Measurements from ENCODE around the gene EGF. TPM values are rescaled to one million over a fixed set of nuclear protein-coding genes. Genes with fewer than 3 reads are reported as not detected.
"Not testable (repeated sequence)": the region's sequence is repeated elsewhere in the genome, so short reads cannot be mapped to it uniquely, and the experiment has no call there.

EGF gene
- polyA plus RNA-seq, 3 donors = 3.0 to 3.9 (median 3.8) TPM

DNA sequence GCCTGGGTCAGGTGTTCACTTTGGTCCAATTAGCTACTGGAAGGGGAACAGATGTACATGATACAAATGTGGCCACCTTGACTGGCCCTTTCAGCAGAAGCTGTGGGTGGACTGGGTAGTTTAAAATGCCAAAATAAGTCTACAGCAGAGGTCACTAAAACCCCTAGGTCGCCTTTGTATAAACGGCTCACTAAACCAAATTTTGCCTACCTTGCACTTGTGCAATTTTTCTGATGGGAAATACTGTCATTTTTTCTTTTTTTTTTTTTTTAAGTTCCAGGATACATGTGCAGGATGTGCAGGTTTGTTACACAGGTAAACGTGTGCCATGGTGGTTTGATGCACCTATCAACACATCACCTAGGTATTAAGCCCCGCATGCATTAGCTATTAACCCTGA, 109.8 kb downstream of the EGF start:
- DNase-seq (ENCODE audit: low read depth in 3 of 3, low spot score in 2 of 3) = no peak

DNA sequence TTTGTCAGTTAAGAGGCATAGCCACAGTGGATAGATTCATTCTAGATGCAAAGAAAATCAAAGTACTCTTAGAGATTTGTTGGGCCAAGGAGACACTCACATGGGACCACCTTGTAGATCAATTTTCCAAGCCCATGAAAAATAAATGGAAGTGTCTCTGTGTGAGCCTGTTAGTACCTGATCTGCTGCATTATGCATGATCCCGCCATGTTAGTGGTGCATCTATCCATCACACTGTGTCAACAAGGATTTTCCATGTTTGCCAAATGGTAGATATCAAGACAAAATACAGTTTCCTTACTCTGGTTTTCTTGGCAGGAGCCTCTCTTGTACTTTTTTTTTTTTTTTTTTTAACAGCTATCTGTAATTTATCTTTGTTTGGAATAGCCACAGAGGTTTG, 112.4 kb downstream of the EGF start:
- DNase-seq (ENCODE audit: low read depth in 3 of 3, low spot score in 2 of 3) = no peak

DNA sequence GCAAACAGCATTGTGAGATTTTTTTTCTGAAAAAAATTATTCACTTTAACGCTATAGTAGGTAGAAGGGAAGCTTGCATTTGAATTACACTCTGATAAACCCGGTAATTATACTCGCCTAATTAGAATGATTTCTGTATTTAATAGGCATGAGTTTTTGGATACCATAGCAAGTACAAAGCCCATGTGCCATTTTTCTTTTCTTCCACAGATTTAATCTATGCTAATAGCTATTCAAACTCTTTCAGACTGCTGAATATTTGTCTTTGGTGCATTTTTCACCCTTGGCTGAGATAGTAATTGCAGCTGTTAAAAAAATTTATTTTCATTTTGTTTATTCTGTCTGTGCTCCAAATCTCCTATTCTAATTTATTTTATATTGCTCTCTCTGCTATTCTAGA, 113.0 kb downstream of the EGF start:
- DNase-seq (ENCODE audit: low read depth in 3 of 3, low spot score in 2 of 3) = no peak

DNA sequence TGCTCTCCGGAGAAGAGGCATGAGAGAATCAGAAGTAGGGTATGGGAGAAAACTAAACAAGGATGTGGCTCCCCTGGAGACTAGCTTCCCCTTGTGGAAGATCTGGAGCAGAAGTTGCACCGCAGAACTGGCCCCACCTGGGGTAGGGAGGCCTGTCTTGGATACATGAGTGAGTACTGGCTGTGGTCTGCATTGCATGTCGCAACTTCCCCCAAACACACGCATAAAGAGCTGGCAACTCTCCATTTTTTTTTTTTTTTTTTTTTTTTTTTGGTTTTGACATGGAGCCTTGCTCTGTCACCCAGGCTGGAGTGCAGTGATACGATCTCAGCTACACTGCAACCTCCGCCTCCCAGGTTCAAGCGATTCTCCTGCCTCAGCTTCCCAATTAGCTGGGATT, 119.9 kb downstream of the EGF start:
- no peak for DNase-seq (ENCODE audit: low read depth in 3 of 3, low spot score in 2 of 3)

DNA sequence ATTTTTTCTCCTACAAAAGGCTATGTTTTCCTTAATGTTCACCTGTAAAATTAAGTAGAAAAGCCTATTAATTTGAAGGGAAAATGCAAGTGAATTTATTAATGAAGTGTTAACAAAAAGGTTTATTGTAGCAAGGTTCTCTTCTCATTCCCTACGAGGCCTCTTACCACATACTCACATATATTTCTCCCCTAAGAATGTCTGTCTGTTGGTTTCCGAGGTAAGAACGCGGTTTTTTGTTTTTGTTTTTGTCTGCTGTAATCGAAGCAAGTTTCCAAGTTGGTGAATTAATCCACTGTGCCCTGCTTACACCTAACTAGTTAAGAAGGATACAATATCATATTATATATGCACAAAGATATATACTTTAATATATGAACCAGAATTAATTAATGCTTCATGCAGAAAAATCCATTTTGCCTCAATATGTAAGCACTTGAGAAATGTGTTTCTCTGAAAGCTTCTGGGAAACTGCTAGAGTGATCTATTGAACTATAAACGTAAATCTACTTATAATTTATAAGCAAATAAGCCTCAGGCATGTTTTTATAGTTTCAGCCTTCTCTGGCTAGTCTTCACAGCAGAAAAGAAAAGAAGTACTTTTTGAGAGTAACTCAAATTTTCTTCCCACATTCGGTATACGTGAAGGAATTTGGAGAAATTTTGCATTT, 120.8 kb downstream of the EGF start:
- no peak for DNase-seq (ENCODE audit: low read depth in 3 of 3, low spot score in 2 of 3)

DNA sequence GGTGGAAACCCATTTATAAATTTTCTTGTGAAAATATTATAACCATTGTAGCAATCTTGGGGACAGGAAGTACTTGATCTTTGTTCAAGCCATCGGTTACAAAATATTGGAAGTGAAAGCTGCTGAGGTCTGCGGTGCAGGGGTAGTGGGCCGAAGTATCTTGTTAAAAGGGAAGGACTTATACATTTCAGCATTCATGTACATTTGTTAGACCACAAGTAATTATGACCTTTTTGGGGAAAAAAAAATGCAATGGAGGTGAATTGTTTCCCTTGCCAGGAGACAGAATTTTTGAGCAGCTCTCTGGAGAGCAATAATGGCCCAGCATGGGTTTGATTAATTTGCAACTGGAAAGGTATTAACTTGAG, 121.3 kb downstream of the EGF start:
- no peak for DNase-seq (ENCODE audit: low read depth in 3 of 3, low spot score in 2 of 3)

DNA sequence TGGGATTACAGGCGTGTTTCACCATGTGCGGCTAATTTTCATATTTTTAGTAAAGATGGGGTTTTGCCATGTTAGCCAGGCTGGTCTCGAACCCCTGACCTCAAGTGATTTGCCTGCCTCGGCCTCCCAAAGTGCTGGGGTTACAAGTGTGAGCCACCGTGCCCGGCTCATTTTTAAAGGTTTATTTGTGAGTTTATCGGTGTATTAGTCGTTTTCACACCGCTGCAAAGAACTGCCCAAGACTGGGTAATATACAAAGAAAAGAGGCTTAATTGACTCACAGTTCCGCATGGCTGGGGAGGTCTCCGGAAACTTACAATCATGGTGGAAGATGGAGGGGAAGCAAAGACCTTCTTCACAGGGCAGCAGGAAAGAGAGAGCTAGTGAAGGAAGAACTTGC, 126.5 kb downstream of the EGF start:
- not testable (repeated sequence) for DNase-seq (ENCODE audit: low read depth in 3 of 3, low spot score in 2 of 3)

DNA sequence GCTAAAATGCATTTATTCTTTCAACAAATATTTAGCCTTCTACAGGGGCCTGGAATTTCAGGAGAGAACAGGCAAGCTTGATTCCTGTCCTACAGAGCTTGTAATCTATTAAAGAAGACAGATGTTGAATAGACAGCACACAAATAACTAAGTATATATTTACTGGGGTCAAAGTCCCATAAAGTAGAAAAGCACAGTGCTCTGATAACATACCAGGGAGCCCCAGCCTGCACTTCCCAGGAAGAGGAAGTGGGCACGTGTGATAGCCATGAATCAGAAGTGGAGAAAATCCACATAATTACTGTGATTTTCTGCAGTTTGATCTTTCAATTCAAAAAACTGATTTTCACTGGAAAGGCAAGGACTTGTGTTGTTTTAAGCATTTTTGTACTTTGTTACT, 129.1 kb downstream of the EGF start:
- DNase-seq (ENCODE audit: low read depth in 3 of 3, low spot score in 2 of 3) = no peak

DNA sequence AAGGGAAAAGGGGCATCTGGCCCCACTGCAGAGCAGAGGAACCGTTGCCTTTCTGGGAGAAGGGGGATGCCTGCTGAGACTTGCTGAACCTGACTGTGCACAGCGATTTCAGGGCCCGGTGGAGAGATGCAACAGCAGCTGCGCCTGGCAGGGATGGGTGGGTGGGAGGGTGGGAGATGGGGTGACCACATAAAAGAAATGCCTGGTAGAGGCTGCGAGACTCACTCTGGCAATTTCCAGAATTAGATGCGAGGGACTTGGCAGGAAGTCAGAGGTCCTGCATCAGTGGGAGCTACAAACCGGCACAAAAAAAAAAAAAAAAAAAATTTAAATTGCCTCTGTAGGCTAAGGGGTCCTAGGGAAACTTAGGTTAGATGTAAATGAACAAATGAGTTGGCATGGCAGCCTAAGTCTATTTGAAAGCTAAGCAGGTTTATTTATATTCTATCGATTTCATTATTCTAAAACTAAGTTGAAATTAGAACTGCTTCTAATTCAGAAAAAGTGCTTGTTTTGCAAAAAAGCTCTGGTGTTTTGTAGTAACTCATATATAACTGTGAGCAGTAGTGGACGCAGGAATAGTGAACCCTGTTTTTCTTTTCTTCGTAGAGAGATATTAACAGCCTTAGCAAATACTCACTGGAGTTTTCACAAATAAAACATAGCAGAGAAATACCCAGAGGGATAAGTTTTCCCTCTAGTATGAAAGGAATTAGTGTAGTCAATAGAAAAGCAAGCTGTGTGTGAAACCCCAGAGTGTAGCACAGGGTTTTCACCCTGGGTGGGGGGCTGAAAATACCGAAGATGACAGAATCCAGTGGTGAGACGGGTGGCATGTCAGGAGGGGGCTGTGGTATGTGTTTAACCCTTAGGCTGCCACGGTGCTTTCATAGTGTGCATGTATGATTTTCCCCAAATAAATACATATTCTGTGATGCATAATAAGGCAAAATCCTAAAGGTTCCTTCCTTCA, 130.1 kb downstream of the EGF start:
- no peak for DNase-seq (ENCODE audit: low read depth in 3 of 3, low spot score in 2 of 3)

DNA sequence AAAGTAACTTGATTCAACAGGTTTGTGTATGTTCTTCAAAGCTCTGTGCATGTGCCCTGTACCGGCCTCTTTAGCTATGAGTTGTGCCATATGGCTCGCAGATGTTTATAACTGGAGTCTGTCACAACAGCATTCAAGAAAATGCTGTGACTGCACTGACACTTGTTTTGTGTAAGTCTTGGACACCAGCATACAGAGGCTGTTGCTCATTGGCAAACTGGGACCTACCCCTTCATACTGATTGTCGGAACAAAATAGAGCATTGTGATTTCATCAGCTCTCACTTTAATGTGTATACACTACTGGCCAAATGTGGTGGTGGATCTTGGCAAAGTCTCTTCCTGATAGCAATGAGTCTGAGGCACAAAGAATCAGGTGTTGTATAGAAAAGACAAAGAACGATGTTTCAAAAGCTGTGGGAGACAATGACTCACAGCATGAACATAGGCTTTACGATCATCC, 133.9 kb downstream of the EGF start:
- DNase-seq (ENCODE audit: low read depth in 3 of 3, low spot score in 2 of 3) = no peak

DNA sequence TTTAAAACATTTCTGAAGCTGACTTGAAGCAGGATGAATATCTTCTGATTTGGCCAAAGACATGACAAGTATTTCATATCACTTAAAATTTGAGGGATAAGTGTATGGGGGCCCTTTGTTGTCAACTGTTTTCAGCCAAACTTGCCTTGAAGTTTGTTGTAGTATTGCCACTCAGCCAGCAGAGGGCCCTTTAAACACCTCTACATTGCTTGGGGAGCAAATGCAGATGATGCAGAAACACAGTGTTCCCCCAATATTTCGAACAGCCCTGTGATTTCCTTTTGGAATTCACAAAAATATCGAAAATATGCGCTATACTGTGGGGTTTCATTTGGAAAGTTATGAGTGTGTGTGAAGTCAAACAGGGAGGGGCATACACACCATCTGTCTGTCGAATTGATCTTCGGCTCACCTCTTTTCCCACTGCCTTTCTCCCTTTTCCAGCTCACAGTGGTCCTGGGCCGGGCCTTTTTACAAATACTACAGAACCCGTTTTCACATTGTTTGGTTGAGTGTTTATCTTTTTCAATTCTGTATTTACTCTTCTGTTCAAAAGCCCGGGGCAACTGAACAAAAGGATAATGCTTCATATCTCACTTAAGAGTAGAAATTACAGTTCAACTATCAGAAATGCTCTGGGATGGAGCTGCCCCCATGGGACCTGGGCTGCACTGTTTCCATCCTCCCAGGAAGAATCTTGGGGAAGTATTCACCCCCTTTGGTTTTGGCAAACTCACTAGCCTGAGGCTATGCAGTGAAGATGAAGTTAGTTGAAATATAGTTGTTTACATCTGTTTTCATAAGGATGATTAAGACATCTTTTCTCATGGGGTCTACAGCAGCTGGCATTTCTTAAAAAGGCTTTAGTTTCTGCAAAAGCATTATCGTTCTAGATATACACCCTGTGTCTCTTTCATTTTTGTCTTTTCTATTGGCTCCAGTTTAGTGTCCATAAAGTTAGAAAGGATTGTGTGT, 137.6 kb downstream of the EGF start:
- no peak for DNase-seq (ENCODE audit: low read depth in 3 of 3, low spot score in 2 of 3)

DNA sequence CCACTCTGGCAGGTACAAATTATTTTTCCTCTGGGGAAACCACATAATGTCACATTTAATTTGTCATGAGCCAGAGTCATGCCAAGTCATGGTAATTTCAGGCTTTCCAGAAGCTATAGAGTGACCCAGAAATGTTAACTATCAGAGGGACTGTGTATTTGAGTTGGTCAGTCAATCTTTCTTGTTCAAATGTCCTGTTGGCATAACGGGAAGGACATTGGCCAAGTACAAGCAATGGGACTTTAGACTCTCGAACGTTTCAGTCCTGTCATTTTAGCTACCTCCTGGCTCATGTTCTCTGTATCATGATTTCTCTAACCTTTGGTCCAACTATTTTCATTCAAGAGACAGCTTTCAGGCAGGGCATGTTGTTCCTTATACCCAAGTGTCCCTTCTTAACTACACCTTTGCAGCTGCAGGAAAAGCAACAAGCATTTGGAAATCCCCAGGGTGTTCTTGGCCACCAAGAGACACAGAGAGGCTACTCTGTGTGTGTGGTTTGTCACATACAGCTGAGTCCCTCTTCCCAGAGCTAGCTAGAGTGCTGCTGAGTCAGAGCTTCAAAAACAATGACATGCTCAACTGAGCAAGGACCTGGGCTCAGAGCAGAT, 142.6 kb downstream of the EGF start:
- no peak for DNase-seq (ENCODE audit: low read depth in 3 of 3, low spot score in 2 of 3)

DNA sequence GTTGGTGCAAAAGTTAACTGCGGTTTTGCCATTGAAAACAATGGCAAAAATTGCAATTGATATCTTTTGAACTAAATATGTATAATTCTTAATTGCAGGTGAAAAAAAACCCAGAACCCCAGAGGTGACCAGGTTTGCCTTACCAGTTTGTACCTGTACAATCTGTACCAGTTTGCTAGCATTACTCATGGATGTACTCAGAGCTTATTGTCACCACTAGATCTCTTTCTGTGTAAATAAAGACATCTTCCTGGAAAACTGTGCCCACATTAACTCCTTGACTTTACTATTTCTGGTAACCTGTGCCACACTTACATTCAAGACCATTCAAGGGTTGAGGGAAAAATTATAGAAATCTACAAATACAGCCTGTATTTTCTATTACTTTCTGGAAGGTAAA, 146.0 kb downstream of the EGF start:
- DNase-seq (ENCODE audit: low read depth in 3 of 3, low spot score in 2 of 3) = no peak

DNA sequence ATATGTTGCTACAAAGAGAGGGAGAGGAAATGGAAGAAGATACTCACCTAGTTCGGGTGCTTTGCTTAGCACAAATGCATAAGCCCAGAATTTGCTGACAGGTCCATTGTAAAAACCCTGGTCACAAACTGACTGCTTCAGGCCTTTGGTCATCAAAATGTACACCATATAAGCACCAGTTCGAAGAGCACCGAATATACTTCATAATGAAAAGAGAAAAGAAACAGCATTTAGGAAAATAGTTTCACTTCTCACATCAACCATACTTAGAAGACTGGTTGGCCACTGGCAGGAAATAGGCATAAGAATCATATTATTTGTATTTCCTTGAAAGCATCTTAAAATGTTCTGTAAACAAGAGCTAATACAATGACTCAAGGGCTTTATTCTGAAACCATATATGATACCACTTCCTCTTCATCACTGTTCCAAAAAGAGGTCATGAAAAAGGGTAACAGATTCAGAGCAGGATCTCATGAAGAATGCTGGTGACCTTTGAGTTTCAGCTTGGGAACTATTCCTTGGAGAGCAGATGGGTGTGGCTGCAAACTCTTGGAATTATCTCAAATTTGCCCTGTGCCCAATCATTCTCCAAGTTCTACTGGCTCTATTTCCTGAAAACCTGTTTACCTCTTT, 147.0 kb downstream of the EGF start:
- DNase-seq (ENCODE audit: low read depth in 3 of 3, low spot score in 2 of 3) = no peak

DNA sequence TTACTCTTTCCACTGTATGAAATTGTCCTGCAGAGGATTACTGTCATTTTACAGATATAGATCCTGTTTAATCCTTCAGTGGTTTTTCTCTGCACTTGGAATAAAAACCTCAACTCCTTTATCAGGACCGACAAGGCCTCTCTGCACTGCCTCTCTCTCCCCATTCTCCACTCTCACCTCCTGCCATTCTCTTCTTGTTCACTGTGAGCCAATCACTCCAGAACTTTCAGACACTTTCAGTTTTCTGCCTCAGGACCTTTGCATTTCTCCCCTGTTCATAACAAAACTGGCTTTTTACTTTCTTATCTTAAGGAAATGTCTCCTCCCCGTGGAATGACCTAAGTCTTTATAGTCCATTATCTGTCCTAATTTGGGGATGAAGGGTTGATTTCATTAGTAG, 148.4 kb downstream of the EGF start:
- no peak for DNase-seq (ENCODE audit: low read depth in 3 of 3, low spot score in 2 of 3)

Other genes starting within 250 kb of the EGF start
- 10 to 100 TPM; 41.8 to 43.8 (median 43.1) TPM for gene CASP6, start 209.4 kb upstream of the EGF start, polyA plus RNA-seq (ENCODE audit: insufficient read length in 3 of 3)
- gene PLA2G12A, start 182.8 kb upstream of the EGF start, polyA plus RNA-seq (ENCODE audit: insufficient read length in 3 of 3) = 10 to 100 TPM; 29.3 to 32.5 (median 31.0) TPM
- 10 to 100 TPM; 76.2 to 92.6 (median 84.7) TPM for gene CFI, start 110.9 kb upstream of the EGF start, polyA plus RNA-seq (ENCODE audit: insufficient read length in 3 of 3)
- 10 to 100 TPM; 44.1 to 44.9 (median 44.9) TPM for gene GAR1, start 97.1 kb upstream of the EGF start, polyA plus RNA-seq (ENCODE audit: insufficient read length in 3 of 3)
- under 1 TPM; 0.43 to 0.65 (median 0.52) TPM for gene RRH, start 84.9 kb upstream of the EGF start, polyA plus RNA-seq (ENCODE audit: insufficient read length in 3 of 3)
- gene LRIT3, start 64.8 kb upstream of the EGF start, polyA plus RNA-seq (ENCODE audit: insufficient read length in 3 of 3) = under 1 TPM; 0.37 to 0.51 (median 0.45) TPM